ENCODE results near the gene KCNIP4.

DNA sequence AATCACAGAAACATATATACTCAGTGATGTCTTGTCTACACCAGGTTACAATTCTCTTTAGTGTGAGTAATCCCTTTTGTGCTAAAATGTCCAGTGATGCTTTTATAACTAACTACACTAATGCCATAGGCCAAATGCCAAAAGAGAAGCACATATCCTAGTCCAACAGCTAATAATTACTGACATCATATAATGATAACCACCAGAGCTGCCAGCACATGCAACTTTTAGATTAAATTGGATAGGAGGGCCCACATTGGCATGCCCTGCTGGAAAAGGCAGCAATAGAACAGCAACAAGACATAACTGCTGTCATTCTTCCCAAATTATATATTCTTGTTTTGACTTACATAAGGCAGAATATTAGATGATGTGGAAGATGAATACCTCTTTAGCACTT, 238.8 kb downstream of the KCNIP4 start:
- TF ChIP-seq EZH2phosphoT487 (IDR thresholded peaks at IDR 0.05; ENCODE audit: borderline replicate concordance): no peak
- no peak for TF ChIP-seq CTCF (conservative IDR thresholded peaks at IDR 0.05; ENCODE audit: low read length)
